NB4 (cell line): ENCODE measurements around the gene CADM2.

Experiments used
- DNase-seq: peaks from one replicate; pipeline ENCODE4 v3.0.0; 2010; ENCODE audit warnings: low read depth
- H3K4me3 ChIP-seq: one replicate; pipeline ENCODE4 v1.5.1; 2011; ENCODE audit warnings: mild to moderate bottlenecking, low read depth, low read length, moderate library complexity
- MYC ChIP-seq: IDR thresholded peaks from 2 replicates; pipeline ENCODE4 v1.6.1; 2011; ENCODE audit warnings: low read depth, low read length
- POLR2A ChIP-seq: IDR thresholded peaks from 2 replicates; pipeline ENCODE4 v1.6.1; 2011; ENCODE audit warnings: mild to moderate bottlenecking; ENCODE audit not compliant: insufficient read length; ENCODE audit errors: extremely low read depth
- TF ChIP-seq, protein P1 (sequence below): IDR thresholded peaks from 2 replicates; pipeline ENCODE4 v1.6.1; 2011; ENCODE audit warnings: low read depth, low read length
- TF ChIP-seq, protein P2 (sequence below): IDR thresholded peaks from one replicate; pipeline ENCODE4 v1.5.1; 2012; ENCODE audit warnings: low read depth, low read length

CADM2 gene

DNA sequence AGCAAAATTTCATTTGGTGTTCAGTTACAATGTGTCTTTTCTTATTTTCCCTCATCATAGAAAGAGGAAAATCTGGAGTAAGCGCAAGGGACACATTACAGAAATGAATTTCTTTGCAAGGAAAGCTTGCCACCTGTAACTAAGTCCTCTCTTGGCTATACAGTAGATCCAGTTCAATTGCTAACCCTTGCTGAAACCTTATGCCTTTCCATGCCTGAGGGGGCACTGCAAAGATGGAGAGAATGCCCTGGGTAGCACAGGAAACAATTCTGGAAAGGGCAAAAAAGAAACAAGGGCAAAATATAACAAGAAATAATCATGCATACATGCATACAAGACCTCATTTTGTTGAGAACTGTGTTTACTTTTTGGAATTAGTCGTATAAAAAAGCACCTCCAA lies 4.3 kb downstream of the CADM2 start:
- H3K4me3 ChIP-seq: no peak overlapping the region
- no peak for DNase-seq
- TF ChIP-seq, protein P1, sequence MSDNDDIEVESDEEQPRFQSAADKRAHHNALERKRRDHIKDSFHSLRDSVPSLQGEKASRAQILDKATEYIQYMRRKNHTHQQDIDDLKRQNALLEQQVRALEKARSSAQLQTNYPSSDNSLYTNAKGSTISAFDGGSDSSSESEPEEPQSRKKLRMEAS: no peak
- TF ChIP-seq, protein P2, sequence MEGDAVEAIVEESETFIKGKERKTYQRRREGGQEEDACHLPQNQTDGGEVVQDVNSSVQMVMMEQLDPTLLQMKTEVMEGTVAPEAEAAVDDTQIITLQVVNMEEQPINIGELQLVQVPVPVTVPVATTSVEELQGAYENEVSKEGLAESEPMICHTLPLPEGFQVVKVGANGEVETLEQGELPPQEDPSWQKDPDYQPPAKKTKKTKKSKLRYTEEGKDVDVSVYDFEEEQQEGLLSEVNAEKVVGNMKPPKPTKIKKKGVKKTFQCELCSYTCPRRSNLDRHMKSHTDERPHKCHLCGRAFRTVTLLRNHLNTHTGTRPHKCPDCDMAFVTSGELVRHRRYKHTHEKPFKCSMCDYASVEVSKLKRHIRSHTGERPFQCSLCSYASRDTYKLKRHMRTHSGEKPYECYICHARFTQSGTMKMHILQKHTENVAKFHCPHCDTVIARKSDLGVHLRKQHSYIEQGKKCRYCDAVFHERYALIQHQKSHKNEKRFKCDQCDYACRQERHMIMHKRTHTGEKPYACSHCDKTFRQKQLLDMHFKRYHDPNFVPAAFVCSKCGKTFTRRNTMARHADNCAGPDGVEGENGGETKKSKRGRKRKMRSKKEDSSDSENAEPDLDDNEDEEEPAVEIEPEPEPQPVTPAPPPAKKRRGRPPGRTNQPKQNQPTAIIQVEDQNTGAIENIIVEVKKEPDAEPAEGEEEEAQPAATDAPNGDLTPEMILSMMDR: no peak

DNA sequence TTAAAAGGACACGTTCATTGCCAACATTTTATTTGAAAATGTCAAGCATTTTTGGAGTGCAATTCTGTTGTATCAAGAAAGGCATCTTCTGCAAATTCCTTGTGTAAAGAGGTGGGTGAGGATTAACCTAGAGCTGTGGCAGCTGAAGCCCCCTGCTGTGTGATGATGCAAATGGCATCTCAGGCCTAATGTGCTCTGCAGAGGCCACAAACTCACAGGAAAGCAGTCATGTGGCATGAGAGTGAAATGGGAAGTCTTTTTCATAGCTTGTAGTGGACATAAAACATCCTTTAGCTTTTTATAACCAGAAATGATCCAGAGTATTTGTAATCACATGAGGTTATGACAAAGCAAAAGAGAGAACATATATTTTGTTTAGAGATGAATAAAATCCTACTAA lies 6.4 kb downstream of the CADM2 start:
- TF ChIP-seq POLR2A (no peak), MYC (no peak)
- TF ChIP-seq, protein P2: no peak
- TF ChIP-seq, protein P1: no peak
- DNase-seq: peak; percentile 47
- H3K4me3 ChIP-seq: no peak overlapping the region

DNA sequence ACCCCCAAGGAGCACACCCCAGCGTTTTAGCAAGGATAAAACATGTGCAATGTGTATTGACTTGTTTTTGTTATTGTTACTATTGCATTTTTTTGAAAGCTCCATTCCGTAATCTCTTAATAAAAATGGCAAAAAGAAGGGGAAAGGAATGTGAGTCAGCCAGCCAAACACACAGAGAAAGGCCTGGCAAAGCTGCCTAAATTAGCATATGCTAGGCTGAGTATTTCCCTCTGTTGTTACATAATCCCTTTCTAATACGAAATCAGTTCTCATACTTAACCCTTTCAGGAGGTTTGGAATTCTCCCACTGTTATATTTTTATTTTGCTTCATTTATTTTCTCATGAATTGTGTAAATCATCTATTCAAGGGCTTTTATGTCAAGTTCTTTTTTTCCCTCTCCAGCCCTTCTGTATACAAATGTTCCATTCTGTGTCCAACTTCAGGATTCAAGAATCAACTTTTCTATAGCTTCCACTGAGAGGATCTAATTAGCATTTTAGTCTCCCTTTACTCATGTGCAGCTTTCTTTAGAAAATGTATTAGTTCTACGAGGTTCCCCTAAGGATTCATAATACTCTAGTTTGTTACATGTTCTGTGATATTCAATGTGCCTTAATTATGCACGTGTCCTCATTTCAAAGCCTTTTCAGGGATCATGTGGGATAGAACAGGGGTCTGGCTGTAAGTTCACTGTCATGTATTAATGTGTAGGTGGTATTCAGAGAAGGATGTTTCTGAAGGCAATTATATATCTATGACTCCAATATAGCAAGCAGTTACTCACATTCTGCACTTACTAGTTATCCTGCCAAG lies 9.2 kb downstream of the CADM2 start:
- no peak for DNase-seq
- TF ChIP-seq, protein P2: no peak
- TF ChIP-seq, protein P1: no peak
- TF ChIP-seq POLR2A: no peak
- no peak for TF ChIP-seq MYC
- H3K4me3 ChIP-seq: no peak overlapping the region

DNA sequence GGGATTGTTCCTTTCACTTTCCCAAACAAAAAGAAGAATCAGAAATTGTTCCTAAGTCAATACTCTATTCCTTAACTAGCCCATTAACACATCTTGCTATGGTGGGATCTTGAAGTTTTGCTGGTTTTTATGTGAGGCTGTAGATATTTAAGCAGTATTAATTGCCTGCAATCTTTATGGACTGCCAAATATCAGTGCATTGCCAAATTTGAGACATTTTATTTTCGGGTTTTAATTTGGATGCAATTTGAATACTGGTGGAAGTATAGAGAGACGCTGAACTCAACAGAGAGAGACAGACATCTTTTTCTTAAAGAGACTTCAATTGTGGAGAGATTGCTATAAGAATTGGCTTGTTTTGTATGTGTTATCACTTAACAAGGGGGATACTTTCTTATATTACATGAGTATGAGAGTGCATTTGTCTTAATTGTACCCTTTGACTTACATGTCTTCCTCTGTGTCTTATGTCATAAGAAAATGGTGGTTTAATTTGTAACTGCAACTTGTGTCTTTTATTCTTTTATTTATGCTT lies 10.0 kb downstream of the CADM2 start:
- TF ChIP-seq, protein P2: no peak
- TF ChIP-seq POLR2A: no peak
- TF ChIP-seq, protein P1: no peak
- TF ChIP-seq MYC: no peak
- H3K4me3 ChIP-seq: no peak overlapping the region

DNA sequence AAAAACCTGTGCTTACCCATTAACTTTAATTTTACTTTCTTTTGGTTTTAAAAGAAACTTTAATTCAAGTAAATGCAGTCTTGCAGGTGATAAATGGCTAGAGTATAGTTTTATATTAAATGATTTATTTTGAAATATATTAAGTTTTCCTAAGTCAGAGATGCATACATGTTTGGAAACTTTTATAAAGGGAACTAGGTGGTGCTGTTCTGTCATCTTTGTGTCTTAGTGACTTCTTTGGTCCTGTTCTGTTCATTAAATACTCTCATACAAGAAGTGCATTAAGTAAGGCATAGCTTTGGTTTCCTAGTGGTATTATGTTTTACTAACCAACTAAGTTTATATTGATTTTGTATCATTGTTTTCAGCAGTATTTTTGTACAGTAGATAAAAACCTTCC lies 15.6 kb downstream of the CADM2 start:
- H3K4me3 ChIP-seq: no peak overlapping the region
- DNase-seq: no peak
- TF ChIP-seq POLR2A (no peak), MYC (no peak)
- TF ChIP-seq, protein P2: no peak
- TF ChIP-seq, protein P1: no peak

More for the DNA sequence above, 10.0 kb downstream of the CADM2 start:
- no peak for DNase-seq
